Measurements from ENCODE around the gene ABHD8.

The ABHD8 gene

DNA sequence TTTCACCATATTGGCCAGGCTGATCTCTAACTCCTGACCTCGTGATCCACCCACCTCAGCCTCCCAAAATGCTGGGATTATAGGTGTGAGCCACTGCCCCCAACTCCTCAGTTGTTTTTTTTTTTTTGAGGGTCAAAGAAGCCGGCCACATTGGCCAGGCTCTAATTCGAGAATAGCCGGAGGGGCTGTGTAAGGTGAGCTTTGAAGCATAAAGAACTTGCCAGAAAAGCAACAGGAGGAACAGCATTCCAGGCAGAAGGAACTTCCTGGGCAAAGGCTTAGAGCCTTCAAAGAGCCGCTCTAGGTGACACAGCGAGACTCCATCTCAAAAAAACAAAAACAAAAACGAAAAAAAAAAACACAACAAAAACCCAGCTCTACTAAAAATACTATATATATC is 37.2 kb downstream of the ABHD8 start:
- DNase-seq (ENCODE audit: low spot score), result no peak

DNA sequence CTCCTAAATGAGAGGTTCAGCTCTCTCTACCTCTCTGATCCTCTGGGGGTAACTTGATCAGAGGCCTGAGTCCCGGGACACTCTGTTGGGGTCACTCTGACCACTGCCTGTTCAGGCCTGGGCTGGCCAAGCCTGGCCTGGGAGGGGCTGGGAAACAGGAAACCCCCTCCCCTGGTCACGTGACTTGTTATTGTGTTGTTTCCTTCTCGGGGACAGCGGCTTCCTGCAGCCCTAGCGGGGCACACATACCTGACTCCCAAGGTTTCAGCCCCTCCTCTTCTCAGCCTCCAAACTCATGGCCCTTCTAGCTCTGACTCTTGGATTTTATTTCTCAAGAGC is 38.6 kb downstream of the ABHD8 start, which contains the start of gene USHBP1:
Gene USHBP1 (minus strand): TSS at position 105 of the 339 bp plus-strand sequence. CDS start 446 bp downstream, outside the sequence.
- DNase-seq (ENCODE audit: low spot score), result no peak

DNA sequence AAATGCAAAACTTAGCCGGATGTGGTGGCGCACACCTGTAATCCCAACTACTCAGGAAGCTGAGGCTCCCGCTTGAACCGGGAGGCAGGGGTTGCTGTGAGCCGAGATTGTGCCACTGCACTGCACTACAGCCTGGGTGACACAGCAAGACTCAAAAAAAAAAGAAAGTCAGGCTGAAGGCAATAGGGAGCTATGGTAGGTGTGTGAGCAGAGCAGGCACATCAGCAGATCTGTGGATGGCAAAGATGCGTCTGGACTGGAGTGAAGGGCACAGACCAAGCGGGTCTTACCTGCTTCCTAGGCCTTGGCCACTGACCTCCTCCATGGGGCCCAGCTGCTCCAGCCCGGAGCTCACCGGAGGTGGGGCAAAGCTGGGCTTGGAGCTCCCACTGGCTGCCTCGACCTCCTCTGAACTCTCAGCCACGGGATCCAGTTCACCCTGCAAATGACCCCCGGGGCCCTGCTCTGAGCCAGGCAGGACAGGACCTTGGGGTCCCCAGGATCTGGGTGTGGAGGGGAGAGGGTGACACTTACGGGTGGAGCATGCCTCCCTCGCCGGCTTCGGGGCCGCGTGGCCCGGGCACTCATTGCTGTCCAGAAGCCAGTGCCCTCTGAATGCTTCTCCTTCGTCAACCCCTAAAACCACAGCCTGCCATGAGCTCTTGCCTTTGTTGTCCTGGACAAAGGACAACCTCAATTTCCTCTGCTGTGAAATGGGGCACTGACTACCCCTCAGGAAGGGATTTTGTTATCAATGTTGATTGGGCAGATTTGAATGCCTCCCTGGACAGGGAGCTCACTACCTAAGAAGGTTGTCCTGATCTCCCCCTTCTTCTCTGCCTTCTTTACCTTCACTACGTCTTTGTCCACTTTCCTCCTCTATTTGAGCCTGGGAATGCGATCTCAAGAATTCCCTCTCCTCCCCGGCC is 39.2 kb downstream of the ABHD8 start:
- DNase-seq (ENCODE audit: low spot score), result no peak

DNA sequence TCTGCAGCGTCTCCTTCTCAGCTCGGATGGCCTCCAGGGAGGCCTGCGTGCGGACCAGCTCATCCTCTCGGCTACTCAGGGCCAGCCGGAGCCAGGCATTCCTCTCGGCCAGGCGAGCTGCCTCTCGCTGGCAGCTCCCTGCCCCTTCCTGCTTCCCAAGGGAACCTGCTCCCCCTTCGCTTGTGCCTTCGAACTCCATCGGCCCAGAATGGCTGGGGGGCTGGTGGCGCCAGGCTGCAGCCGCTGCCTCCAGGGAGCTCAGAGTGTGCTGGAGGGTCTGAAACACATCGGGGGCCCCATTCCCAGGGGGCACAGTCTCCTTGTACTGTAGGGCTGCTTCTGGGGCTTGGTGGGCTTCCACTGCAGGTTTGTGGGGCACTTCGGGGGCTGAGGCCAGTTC is 40.7 kb downstream of the ABHD8 start:
- no peak for DNase-seq (ENCODE audit: low spot score)

DNA sequence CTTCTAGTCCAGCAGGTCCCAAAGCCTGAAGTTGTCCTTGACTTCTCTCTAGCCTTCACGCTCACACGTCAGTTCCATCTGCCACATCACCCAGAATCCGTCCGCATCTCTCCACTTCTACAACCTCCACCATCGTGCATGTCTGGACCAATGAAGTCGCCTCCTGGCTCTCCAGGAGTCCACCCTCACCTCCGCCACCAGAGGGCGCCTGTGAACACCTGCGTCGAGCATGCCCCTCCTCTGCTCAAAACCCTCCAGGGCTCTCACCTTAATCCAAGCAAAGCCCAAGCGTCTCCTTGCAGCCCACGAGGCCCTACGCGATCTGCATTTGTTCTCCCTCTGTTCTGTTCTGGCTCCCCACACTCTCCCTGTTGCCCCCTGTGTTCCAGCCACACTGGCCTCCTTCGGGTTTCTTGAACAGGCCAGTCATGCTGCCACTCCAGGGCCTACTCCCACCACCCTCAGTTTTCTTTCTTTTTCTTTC is 42.3 kb downstream of the ABHD8 start:
- DNase-seq (ENCODE audit: low spot score), result peak; percentile 90

DNA sequence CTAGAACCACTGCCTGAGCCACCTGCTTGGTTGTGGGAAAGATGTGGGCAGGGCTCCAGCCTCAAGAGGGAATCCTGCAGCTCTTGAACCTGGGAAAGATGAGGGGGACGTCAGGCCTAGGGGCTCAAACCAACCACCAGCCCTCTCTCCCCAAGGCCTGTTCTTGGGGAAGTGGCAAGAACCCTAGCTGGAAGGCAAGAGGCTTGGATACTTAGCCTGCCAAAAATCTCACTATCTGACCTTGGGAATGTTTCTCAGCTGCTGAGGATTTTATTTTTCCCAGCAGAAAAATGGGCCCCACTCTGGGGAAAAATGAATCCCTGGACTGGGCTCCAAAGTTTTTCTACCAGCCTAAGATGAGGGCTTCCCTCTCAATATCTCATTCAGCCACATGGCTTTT is 43.3 kb downstream of the ABHD8 start:
- no peak for DNase-seq (ENCODE audit: low spot score)

DNA sequence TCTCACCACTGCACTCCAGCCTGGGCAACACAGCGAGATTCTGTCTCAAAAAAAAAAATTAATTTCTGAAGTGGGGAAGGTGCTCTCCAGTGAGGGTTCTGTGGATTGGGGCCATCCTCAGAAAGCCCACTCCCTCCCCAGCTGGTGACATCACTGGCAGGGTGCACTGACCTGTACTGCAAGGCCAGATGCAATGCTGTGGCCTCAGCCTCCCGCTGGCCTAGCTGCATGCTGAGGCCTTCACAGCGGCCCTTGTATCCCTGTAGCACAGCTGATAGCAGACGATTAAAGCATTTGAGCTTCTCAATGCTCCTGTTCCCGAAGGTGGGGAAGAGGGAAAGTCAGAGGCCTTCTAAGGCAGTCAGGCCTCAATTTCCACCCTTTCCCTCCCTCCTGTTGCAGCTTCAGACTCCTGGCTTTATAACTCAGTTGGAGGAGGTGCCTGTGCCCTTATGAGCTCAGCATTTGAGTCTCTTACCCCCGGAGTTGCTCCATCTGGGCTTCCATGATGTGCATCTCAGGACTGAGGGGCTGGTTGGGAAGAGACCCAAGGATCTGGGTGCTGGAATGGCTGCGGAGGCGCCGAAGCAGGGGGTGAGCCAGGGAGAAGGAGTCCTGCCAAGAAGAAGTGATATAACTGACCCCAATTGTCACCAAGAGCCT is 44.0 kb downstream of the ABHD8 start:
- DNase-seq (ENCODE audit: low spot score), result no peak

DNA sequence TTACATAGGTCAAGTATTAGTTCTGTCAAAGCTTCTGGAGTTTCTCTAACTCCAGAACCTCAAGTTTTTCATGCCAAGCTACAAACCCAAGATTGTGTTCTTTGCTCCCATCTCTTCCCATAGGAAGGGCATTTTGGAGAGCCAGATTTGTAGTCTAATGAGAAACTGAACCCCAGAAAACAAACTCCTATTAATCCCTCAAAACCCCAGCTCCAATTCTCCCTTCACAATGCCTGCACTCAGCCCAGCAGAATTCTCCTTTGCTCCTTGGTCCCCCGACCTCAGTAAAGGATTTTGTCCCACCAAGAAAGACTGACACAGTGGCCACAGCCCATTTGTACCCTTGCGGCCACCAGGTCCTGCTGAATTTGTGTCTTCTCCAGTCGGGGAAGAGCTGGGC is 47.1 kb downstream of the ABHD8 start:
- DNase-seq (ENCODE audit: low spot score), result no peak

DNA sequence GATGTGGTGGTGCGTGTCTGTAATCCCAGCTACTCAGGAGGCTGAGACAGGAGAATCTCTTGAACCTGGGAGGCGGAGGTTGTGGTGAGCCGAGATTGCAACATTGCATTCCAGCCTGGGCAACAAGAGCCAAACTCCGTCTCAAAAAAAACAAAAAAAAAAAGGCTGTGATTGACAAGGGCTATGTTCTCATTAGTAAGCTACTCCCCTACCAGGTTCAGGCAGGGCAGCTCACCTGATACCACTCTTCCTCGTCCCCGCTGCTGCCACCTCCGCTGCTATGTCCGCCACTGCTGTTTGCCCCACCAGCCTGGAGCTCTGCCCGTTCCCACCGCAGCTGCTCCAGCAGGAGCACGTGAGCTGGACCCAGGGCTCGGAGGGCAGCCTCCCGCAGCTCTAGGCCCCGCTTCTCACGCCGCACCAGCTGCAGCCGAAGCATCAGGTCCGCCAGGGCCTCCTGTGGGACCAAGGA is 48.0 kb downstream of the ABHD8 start:
- DNase-seq (ENCODE audit: low spot score), result no peak

DNA sequence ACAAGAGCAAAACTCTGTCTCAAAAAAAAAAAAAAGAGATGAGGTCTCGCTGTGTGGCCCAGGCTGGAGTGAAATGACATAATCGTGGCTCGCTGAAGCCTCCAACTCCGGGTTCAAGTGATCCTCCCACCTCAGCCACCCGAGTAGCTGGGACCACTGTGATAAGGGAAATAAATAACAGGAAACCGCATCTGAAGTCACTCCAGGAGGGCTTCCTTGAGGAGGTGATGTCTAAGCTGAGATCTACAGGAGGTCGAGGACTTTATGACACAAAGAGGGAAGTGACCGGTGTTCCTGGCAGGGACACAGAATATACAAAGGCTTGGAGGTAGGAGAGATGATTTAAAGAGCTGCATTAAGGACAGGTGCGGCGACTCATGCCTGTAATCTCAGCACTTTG is 48.6 kb downstream of the ABHD8 start:
- no peak for DNase-seq (ENCODE audit: low spot score)

DNA sequence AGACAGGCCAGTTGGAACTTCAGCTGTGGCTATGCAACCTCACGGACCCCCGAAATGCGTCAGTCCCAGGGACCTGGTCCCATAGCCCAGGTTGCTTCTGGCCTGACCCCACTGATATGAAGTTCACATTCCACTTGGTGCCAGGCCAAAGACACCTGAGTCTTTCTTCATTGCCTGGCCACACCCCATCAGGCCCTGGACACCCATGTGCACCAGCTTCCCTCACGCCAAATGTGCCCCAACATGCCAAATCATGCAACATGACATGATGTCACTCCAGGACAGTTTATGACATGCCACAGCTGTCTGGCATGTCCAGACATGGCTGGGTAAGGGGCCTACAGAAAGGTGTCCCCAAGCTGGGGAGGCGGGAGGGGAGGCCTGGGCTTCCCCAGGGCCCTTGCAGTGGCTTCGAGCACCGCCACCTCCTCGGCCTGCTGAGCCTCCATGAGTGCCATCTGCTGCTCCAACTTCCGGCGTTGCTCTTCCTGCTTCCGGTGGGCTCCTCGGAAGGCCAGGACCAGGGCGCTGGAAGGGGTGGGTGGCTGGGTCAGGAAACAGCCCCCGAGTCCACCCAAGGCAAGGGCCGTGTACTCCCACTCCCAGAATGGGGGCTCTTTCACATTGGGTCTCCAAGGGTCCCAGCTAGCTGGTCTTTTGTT is 53.2 kb downstream of the ABHD8 start:
- DNase-seq (ENCODE audit: low spot score), result no peak

DNA sequence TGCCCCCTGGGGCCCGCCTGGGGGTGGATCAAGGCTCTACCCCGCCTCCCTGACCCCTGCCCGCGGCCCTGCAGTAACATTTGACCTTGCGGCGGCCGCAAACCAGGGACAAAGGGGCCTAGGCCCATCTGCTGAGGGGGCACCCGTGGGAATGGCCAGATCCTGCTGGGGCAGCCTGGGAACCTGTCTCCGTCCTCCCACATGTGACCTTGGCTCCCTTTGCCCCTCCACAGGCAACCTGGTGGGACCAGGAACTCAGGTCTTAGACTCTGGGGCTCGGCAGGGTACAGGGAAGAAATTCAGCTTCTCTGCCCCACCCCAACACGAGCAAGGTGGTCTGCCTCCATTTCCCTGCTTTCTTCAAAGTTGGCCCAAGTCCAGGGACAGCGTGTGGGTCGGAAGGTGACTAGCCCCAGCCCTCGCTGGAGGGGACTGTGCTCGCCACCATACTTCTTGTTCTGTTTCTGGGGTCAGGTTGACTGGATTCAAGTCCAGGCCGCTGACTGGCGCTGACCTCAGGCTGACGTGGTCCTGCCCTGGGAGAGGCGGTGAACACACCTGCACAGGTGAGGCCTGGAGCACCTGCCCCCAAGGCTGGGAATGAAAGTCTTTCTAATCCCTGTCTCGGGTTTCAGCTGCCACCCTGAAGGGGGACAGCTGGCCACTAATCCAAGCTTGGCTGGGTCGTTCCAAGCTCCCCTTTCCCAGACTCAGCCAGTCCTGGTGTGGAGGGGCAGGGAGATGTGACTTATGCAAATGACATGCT is 55.0 kb downstream of the ABHD8 start:
- no peak for DNase-seq (ENCODE audit: low spot score)

DNA sequence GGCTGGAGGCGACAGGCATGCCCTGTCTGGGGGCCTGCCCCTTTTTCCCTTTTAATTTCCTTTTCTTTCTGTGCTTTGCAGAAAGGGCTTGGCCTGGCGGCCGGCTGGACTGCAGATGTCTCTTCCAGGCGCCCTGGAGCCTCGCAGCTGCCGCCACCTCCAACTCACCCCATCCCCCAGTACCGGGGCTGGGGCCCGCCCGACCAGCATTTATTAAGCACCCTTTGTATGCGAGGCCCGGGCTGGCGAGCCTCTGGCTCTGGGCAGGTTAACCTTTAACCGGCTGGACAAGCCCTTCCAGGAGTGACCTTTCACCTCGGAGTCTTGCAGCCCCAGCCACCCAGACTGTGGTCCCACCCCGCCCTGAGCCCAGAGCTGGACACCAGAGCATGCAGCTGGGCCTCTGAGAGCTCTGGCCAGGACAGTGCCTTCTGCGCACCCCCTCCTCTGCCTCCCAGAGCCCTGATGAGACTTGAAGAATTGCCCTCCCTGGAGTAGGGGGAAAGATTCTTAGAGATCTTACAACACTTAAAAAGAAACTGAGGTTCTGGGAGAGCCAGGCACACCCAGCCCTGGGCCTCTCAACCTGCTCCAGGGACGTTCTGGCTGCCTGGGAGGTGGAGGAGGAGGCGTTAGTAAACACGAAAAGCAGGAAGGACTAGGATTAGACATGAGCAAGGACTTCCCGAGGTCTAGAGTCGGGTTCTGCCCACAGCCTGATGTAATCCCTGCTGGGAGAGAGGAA is 56.4 kb downstream of the ABHD8 start:
- no peak for DNase-seq (ENCODE audit: low spot score)

DNA sequence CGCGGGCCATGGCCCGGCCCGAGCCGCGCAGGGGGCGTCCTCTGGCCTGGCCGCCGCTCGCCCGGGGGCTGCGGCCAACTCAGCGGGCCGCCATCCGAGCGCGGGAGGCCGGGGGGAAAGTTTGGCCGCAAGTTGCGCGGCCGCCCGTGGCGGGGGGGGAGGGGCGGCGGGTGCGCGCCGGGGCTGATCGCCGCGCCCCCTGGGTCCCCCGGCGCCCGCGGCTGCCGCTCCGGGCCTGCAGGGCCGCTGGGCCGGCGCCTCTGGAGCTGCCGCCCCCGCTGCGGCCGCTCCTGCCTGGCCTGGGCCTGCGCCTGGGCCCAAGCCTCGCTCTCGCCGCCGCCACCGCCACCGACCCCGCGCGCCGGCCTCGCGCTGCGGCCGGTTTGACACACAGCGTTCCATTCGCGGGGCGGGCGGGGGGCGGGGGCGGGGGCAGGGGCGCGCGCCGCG is 57.7 kb downstream of the ABHD8 start, which contains the start of gene NR2F6:
Gene NR2F6 (minus strand): TSS at position 385 of the 450 bp plus-strand sequence. CDS start 699 bp downstream, outside the sequence.
- no peak for DNase-seq (ENCODE audit: low spot score)

DNA sequence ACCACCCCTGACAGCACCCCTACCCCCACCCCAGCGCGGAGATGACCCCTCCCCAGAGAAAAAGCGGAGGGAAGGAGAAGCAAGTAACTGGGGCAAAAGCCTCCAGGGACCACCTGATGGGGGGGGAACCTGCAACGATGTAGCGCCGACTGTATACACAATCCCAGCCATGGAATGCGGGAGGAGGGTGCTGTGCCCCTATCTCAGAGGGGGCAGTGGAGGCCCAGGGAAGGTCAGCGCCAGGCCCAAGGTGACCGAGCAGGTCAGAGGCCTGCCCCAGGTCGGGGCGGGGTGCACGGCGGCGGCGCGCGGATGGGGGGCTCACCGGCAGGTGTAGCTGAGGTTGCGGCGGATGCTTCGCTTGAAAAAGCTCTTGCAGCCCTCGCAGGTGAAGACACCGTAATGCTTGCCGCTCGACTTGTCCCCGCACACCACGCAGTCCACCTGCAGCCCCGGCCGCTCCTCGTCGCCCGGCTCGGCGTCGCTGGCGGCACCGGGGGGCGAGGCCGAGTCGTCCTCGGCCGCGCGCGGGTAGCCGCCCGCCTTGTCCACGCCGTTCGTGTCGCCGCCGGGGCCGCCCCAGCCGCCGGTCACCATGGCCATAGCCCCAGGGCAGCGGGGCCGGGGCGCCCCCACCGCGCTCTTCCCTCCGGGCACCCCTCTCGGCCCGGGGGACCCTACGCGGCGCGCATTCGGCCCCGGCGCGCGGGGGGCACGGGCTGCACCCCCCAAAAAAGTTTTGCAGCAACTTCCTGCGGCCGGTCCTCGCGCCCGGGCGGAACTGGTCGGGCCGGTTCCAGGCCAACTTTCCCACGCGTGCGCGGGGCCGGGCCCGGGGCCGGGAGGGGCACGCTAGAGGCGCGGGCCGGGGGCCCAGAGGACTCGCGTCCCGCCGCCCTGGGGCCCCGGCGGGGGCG is 58.3 kb downstream of the ABHD8 start:
- DNase-seq (ENCODE audit: low spot score), result no peak

DNA sequence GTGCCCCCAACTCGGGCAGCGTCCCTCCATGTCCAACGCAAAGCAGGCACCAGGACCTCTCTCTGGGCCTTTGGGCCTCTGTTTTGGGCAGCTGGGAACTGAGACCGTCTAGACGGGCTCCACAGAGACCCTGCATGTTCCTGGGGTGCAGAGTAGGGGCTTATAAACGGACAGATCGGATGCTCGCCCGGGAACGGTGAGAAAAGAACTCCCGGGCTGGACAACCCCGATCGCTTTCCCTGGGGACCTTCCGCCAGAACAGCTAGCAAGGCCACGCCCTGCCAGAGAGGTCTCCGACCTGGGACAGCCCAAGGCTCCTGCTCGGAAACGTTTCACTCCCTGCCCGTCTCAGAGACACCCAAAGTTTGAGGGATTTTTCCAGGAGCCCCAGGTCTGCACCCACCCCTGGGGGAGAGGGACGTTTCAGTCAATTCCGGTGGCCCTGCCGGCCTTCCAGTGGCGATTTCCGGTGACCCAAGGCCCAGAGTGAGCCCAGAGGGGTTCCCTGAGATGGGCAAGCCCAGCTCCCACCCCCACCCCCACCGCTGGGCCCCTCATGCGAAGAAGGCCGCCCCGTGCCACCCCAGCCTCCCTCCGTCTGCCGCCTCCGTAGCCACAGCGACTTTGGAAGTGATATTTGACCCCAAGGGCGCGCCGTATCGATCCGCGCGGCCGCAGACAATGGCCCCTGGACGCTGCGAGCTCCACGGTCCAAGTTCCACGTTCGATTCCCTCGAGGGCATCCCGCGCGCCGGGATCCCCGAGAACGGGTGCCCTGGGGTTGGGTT is 59.2 kb downstream of the ABHD8 start:
- DNase-seq (ENCODE audit: low spot score), result peak; percentile 78

DNA sequence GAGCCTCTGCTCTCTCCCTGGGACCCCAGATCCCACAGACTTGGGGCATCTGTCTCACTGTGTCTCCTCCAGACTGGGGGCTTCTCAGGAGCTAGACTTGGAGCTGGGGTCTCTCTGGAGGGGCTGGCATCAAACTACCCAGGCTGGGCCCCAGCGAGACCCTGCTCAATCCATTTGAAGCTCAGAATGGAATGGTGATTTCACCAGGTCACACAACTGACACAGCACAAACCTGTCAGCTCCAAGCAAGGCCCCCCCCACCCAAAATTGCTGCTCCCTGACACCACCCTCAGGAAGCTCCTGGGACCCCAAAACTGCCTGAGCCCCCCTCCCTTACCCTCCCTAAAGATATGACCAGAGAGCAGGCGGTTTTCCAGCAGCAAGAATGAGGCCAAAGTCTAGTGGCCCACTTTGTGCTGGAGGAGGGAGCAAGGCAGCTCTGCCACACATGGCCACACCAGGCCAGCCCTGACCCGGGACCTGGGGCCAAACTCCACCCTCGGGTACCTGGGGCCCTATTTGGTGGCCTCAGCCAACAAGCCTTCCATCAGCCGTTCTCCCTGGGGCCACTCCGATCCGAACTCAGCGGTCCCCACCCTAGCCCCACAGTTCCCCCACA is 59.9 kb downstream of the ABHD8 start:
- DNase-seq (ENCODE audit: low spot score), result no peak

DNA sequence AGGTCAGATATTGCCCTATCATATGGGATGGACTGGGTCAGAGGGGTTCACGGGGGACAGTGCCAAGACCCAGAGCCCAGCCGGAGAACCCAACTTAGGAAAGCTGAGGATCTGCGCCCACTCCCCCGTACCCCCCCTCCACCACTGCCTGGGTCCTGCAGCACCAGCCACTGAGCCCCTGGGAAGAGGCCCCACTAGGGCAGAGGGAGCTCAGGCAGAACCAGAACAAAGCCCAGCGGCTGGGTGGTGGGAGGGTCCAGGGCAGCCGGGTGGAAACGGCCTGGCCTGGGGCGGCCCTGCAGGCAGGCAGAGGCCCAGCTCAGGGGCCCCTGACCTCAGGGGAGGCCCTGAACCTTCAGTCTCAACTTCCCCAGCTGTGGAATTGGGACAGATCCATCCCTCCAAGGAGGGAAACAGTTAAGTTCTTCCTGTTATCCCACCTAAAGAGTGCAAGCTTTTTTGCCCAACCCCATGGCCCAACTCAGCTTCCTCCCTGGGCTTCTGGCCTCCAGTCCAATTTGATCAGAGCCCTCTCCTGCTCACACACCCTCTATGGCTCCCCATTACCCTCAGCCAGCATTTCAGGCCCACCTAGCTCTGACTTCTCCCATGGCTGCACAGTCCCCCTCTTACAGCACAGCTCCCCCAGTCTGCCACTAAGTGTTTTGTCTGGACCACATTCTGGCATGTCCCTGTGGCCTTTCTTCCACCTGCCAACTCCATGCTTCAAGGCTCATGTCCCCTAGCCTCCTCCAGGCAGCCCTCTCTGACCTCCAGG is 60.6 kb downstream of the ABHD8 start:
- no peak for DNase-seq (ENCODE audit: low spot score)

All from hepatic stellate cell (primary cell).